Measurements from ENCODE around the gene CHRDL1. TPM values are rescaled to one million over a fixed set of nuclear protein-coding genes. Genes with fewer than 3 reads are reported as not detected.
A peak's percentile ranks its signal among the peaks of the same experiment; 100 is the strongest.

The CHRDL1 gene
- total RNA-seq, 1 donor from 2014 or later, result 95.8 TPM

- TF ChIP-seq CTCF (IDR thresholded peaks at IDR 0.05), result no peak
- no peaks in the 10 kb centered on the region for H3K36me3 ChIP-seq
- H3K27me3 ChIP-seq, result no peaks in the 10 kb centered on the region
- no peaks in the 10 kb centered on the region for H3K9me3 ChIP-seq
- intact Hi-C loops (cut with DNase I), result no loop called here
- H3K27ac ChIP-seq, result no peak overlapping the region
- no peak for DNase-seq
- H3K4me3 ChIP-seq, result no peak overlapping the region
- H3K4me1 ChIP-seq, result no peaks in the 10 kb centered on the region
- no peak for ATAC-seq
Measured at GRCh38 chrX:110723844-110724243, 71.8 kb downstream of the CHRDL1 start.

- intact Hi-C loops (cut with DNase I), result no loop called here
- ATAC-seq, result no peak
- Histone ChIP-seq H3K27ac (no peak overlapping the region), H3K9me3 (no peaks in the 10 kb centered on the region), H3K4me3 (no peak overlapping the region), H3K27me3 (no peaks in the 10 kb centered on the region), H3K36me3 (no peaks in the 10 kb centered on the region), H3K4me1 (no peaks in the 10 kb centered on the region)
- no peak for TF ChIP-seq CTCF (IDR thresholded peaks at IDR 0.05)
- no peak for DNase-seq
Measured at GRCh38 chrX:110722135-110722534, 73.5 kb downstream of the CHRDL1 start.

- H3K36me3 ChIP-seq, result no peaks in the 10 kb centered on the region
- H3K4me3 ChIP-seq, result no peak overlapping the region
- no peak for ATAC-seq
- no peak overlapping the region for H3K27ac ChIP-seq
- H3K27me3 ChIP-seq, result no peaks in the 10 kb centered on the region
- no peak for DNase-seq
- H3K4me1 ChIP-seq, result no peaks in the 10 kb centered on the region
- TF ChIP-seq CTCF (IDR thresholded peaks at IDR 0.05), result no peak
- no peaks in the 10 kb centered on the region for H3K9me3 ChIP-seq
- intact Hi-C loops (cut with DNase I), result loop anchor here (10.0 kb wide), 1 partner anchor 121 kb away; no protein-coding TSS in a partner anchor
Measured at GRCh38 chrX:110713666-110714065, 82.0 kb downstream of the CHRDL1 start.

- Histone ChIP-seq H3K27me3 (no peaks in the 10 kb centered on the region), H3K4me3 (no peak overlapping the region)
Measured at GRCh38 chrX:110706446-110706845, 89.2 kb downstream of the CHRDL1 start.

GRCh38 chrX:110703641-110704040, 92.0 kb downstream of the CHRDL1 start:
- Histone ChIP-seq H3K36me3 (no peaks in the 10 kb centered on the region), H3K4me3 (no peak overlapping the region), H3K4me1 (no peaks in the 10 kb centered on the region), H3K9me3 (no peaks in the 10 kb centered on the region), H3K27ac (no peak overlapping the region), H3K27me3 (no peaks in the 10 kb centered on the region)
- no peak for TF ChIP-seq CTCF (IDR thresholded peaks at IDR 0.05)
- intact Hi-C loops (cut with DNase I), result no loop called here
- DNase-seq, result no peak
- ATAC-seq, result peak; percentile 49

More at GRCh38 chrX:110706446-110706845, 89.2 kb downstream of the CHRDL1 start:
- no peak for DNase-seq
- no peak overlapping the region for H3K27ac ChIP-seq
- no peak for ATAC-seq
- no peaks in the 10 kb centered on the region for H3K4me1 ChIP-seq
- no peaks in the 10 kb centered on the region for H3K36me3 ChIP-seq
- no peaks in the 10 kb centered on the region for H3K9me3 ChIP-seq
- intact Hi-C loops (cut with DNase I), result no loop called here
- TF ChIP-seq CTCF (IDR thresholded peaks at IDR 0.05), result no peak

- no peak for TF ChIP-seq CTCF (IDR thresholded peaks at IDR 0.05)
- intact Hi-C loops (cut with DNase I), result no loop called here
- H3K4me1 ChIP-seq, result no peaks in the 10 kb centered on the region
- no peak for DNase-seq
- H3K9me3 ChIP-seq, result no peaks in the 10 kb centered on the region
- no peak overlapping the region for H3K4me3 ChIP-seq
- no peak overlapping the region for H3K27ac ChIP-seq
- H3K36me3 ChIP-seq, result no peaks in the 10 kb centered on the region
- H3K27me3 ChIP-seq, result no peaks in the 10 kb centered on the region
- ATAC-seq, result no peak
Measured at GRCh38 chrX:110699109-110699508, 96.5 kb downstream of the CHRDL1 start.

Measured in upper lobe of right lung (tissue), 1 donor.